BLaER1 treated with 17β-estradiol and CSF1 and Interleukin-3, amounts not matched to agents 10 nM and 100 nM (cell line): ENCODE measurements around the gene GULP1.

Experiments used
- H3K27ac ChIP-seq, 11 experiments: shearing (Covaris generic); formaldehyde crosslinking; 2 replicates each; pipeline ENCODE4 v1.8.1; 2022
- H3K27me3 ChIP-seq, 11 experiments: shearing (Covaris generic); formaldehyde crosslinking; 2 replicates each; pipeline ENCODE4 v1.8.1; 2022
- H3K36me3 ChIP-seq, 11 experiments: shearing (Covaris generic); formaldehyde crosslinking; 2 replicates each; pipeline ENCODE4 v1.8.1; 2022
- H3K4me1 ChIP-seq, 10 experiments: shearing (Covaris generic); formaldehyde crosslinking; 2 replicates each; pipeline ENCODE4 v1.8.1; 2022
- H3K4me2 ChIP-seq, 11 experiments: shearing (Covaris generic); formaldehyde crosslinking; 2 replicates each; pipeline ENCODE4 v1.8.1; 2022
- H3K4me3 ChIP-seq, 10 experiments: shearing (Covaris generic); formaldehyde crosslinking; 2 replicates each; pipeline ENCODE4 v1.8.1; 2022
- H3K9ac ChIP-seq, 11 experiments: shearing (Covaris generic); formaldehyde crosslinking; 2 replicates each; pipeline ENCODE4 v1.8.1; 2022
- H3K9me3 ChIP-seq, 11 experiments: shearing (Covaris generic); formaldehyde crosslinking; replicated peaks in 1 of 11; 2 replicates each; pipeline ENCODE4 v1.8.1; 2022
- H4K20me1 ChIP-seq, 11 experiments: shearing (Covaris generic); formaldehyde crosslinking; 2 replicates each; pipeline ENCODE4 v1.8.1; 2022
- Cebpa-rat ChIP-seq, 11 experiments: shearing (Covaris generic); IDR thresholded peaks; 2 replicates each; pipeline ENCODE4 v1.8.1; 2022

The GULP1 gene

GRCh38 chr2:188425266-188425665 is 133.6 kb downstream of the GULP1 start:
- no peaks in the 10 kb centered on the region for H3K9me3 ChIP-seq
- H3K27ac ChIP-seq = no peak overlapping the region

GRCh38 chr2:188426121-188426520 is 134.4 kb downstream of the GULP1 start:
- H3K9me3 ChIP-seq = no peaks in the 10 kb centered on the region
- H3K4me2 ChIP-seq = no peak overlapping the region
- no peaks in the 10 kb centered on the region for H4K20me1 ChIP-seq
- no peak overlapping the region for H3K27ac ChIP-seq
- no peak for TF ChIP-seq Cebpa-rat (IDR thresholded peaks at IDR 0.05)
- H3K4me1 ChIP-seq = no peaks in the 10 kb centered on the region
- no peak overlapping the region for H3K9ac ChIP-seq
- no peak overlapping the region for H3K4me3 ChIP-seq
- no peaks in the 10 kb centered on the region for H3K27me3 ChIP-seq
- H3K36me3 ChIP-seq = no peaks in the 10 kb centered on the region

More at GRCh38 chr2:188425266-188425665, 133.6 kb downstream of the GULP1 start:
- Histone ChIP-seq H3K4me3 (no peak overlapping the region), H4K20me1 (no peaks in the 10 kb centered on the region), H3K4me1 (no peaks in the 10 kb centered on the region), H3K4me2 (no peak overlapping the region), H3K36me3 (no peaks in the 10 kb centered on the region), H3K9ac (no peak overlapping the region), H3K27me3 (no peaks in the 10 kb centered on the region)
- no peak for TF ChIP-seq Cebpa-rat (IDR thresholded peaks at IDR 0.05)

- Histone ChIP-seq H3K27me3 (no peaks in the 10 kb centered on the region), H3K4me3 (no peak overlapping the region), H4K20me1 (no peaks in the 10 kb centered on the region), H3K9me3 (no peaks in the 10 kb centered on the region), H3K27ac (no peak overlapping the region), H3K4me2 (no peak overlapping the region), H3K4me1 (no peaks in the 10 kb centered on the region), H3K9ac (no peak overlapping the region), H3K36me3 (no peaks in the 10 kb centered on the region)
- TF ChIP-seq Cebpa-rat (IDR thresholded peaks at IDR 0.05) = no peak
These were observed 139.0 kb downstream of the GULP1 start for GRCh38 chr2:188430705-188431104.

GRCh38 chr2:188434018-188434417 is 142.3 kb downstream of the GULP1 start:
- Histone ChIP-seq H3K4me1 (no peaks in the 10 kb centered on the region), H4K20me1 (no peaks in the 10 kb centered on the region), H3K9ac (no peak overlapping the region), H3K4me2 (no peak overlapping the region), H3K27me3 (no peaks in the 10 kb centered on the region), H3K4me3 (no peak overlapping the region), H3K27ac (no peak overlapping the region), H3K9me3 (no peaks in the 10 kb centered on the region), H3K36me3 (no peaks in the 10 kb centered on the region)
- no peak for TF ChIP-seq Cebpa-rat (IDR thresholded peaks at IDR 0.05)

GRCh38 chr2:188435115-188435514 is 143.4 kb downstream of the GULP1 start:
- Histone ChIP-seq H3K9ac (no peak overlapping the region), H3K4me3 (no peak overlapping the region), H3K27me3 (no peaks in the 10 kb centered on the region), H3K27ac (no peak overlapping the region), H3K4me2 (no peak overlapping the region), H3K9me3 (no peaks in the 10 kb centered on the region), H3K4me1 (no peaks in the 10 kb centered on the region), H4K20me1 (no peaks in the 10 kb centered on the region), H3K36me3 (no peaks in the 10 kb centered on the region)
- TF ChIP-seq Cebpa-rat (IDR thresholded peaks at IDR 0.05) = no peak

- no peaks in the 10 kb centered on the region for H3K36me3 ChIP-seq
- no peak overlapping the region for H3K9ac ChIP-seq
- no peaks in the 10 kb centered on the region for H3K27me3 ChIP-seq
- H3K27ac ChIP-seq = no peak overlapping the region
- TF ChIP-seq Cebpa-rat (IDR thresholded peaks at IDR 0.05) = no peak
- H3K4me1 ChIP-seq = peaks cover 0 to 7% (median 0%) of the 10 kb centered on the region in 10 experiments; a peak in 5 of 20 replicates
- H3K4me2 ChIP-seq = no peak overlapping the region
- H4K20me1 ChIP-seq = no peaks in the 10 kb centered on the region
- no peak overlapping the region for H3K4me3 ChIP-seq
- H3K9me3 ChIP-seq = no peaks in the 10 kb centered on the region
These were observed 145.9 kb downstream of the GULP1 start for GRCh38 chr2:188437537-188437936.

- TF ChIP-seq Cebpa-rat (IDR thresholded peaks at IDR 0.05) = no peak
- Histone ChIP-seq H3K9ac (no peak overlapping the region), H3K27ac (no peak overlapping the region), H3K4me3 (no peak overlapping the region), H3K4me1 (peaks cover 0 to 7% (median 0%) of the 10 kb centered on the region in 10 experiments; a peak in 5 of 20 replicates), H4K20me1 (no peaks in the 10 kb centered on the region), H3K27me3 (no peaks in the 10 kb centered on the region), H3K36me3 (no peaks in the 10 kb centered on the region), H3K9me3 (no peaks in the 10 kb centered on the region), H3K4me2 (no peak overlapping the region)
These were observed 148.3 kb downstream of the GULP1 start for GRCh38 chr2:188439986-188440385.

- H3K9ac ChIP-seq = no peak overlapping the region
- no peak overlapping the region; a peak in 1 of 22 replicates for H3K4me2 ChIP-seq
- no peaks in the 10 kb centered on the region for H4K20me1 ChIP-seq
These were observed 149.2 kb downstream of the GULP1 start for GRCh38 chr2:188440849-188441248.

GRCh38 chr2:188441288-188441947 is 149.7 kb downstream of the GULP1 start:
- Histone ChIP-seq H3K4me3 (no peak overlapping the region), H3K4me1 (peaks cover 0 to 7% (median 0%) of the 10 kb centered on the region in 10 experiments; a peak in 5 of 20 replicates), H3K9ac (no peak overlapping the region), H3K27me3 (no peaks in the 10 kb centered on the region), H3K9me3 (no peaks in the 10 kb centered on the region), H3K27ac (no peak overlapping the region), H4K20me1 (no peaks in the 10 kb centered on the region), H3K36me3 (no peaks in the 10 kb centered on the region), H3K4me2 (no peak overlapping the region; a peak in 1 of 22 replicates)
- TF ChIP-seq Cebpa-rat (IDR thresholded peaks at IDR 0.05) = no peak; a peak in 1 of 22 replicates

More at GRCh38 chr2:188440849-188441248, 149.2 kb downstream of the GULP1 start:
- peaks cover 0 to 7% (median 0%) of the 10 kb centered on the region in 10 experiments; a peak in 5 of 20 replicates for H3K4me1 ChIP-seq
- H3K9me3 ChIP-seq = no peaks in the 10 kb centered on the region
- no peak overlapping the region for H3K4me3 ChIP-seq
- no peak for TF ChIP-seq Cebpa-rat (IDR thresholded peaks at IDR 0.05)
- no peaks in the 10 kb centered on the region for H3K27me3 ChIP-seq
- H3K27ac ChIP-seq = no peak overlapping the region
- no peaks in the 10 kb centered on the region for H3K36me3 ChIP-seq

GRCh38 chr2:188443207-188443606 is 151.5 kb downstream of the GULP1 start:
- Histone ChIP-seq H3K9me3 (no peaks in the 10 kb centered on the region), H3K4me3 (no peak overlapping the region), H3K4me2 (no peak overlapping the region), H3K27me3 (no peaks in the 10 kb centered on the region), H3K4me1 (peaks cover 0 to 7% (median 0%) of the 10 kb centered on the region in 10 experiments; a peak in 5 of 20 replicates), H3K36me3 (no peaks in the 10 kb centered on the region), H3K27ac (no peak overlapping the region), H3K9ac (no peak overlapping the region), H4K20me1 (no peaks in the 10 kb centered on the region)
- no peak for TF ChIP-seq Cebpa-rat (IDR thresholded peaks at IDR 0.05)
